Activated CD4-positive, CD25-positive, alpha-beta regulatory T cell treated with anti-CD3 and anti-CD28 coated beads, Interleukin-2, amount 50 U/mL, for 16 hours (primary cell): ENCODE results near the gene APEH.

Experiments used
- DNase-seq: peaks from one replicate; pipeline ENCODE4 v3.0.0-alpha.2; 2020; ENCODE audit warnings: low read depth, low spot score

Gene APEH

GRCh38 chr3:49673715-49674496, at the start of gene APEH:
APEH (plus strand) TSS chr3:49674351; CDS start chr3:49674402, 51 bp downstream.
- DNase-seq, result peak; percentile 94

- DNase-seq, result no peak
Observed at GRCh38 chr3:49625071-49625470, 49.1 kb upstream of the APEH start.

- no peak for DNase-seq
Observed at GRCh38 chr3:49626101-49626581, 48.0 kb upstream of the APEH start.

GRCh38 chr3:49626796-49627195, 47.4 kb upstream of the APEH start:
- DNase-seq, result no peak

GRCh38 chr3:49627634-49628033, 46.5 kb upstream of the APEH start:
- DNase-seq, result no peak

GRCh38 chr3:49628249-49628648, 45.9 kb upstream of the APEH start:
- no peak for DNase-seq

GRCh38 chr3:49629451-49629850, 44.7 kb upstream of the APEH start:
- DNase-seq, result no peak

- no peak for DNase-seq
Observed at GRCh38 chr3:49629866-49630265, 44.3 kb upstream of the APEH start.

- no peak for DNase-seq
Observed at GRCh38 chr3:49630784-49631183, 43.4 kb upstream of the APEH start.

GRCh38 chr3:49634736-49635135, 39.4 kb upstream of the APEH start:
- DNase-seq, result no peak

- no peak for DNase-seq
Observed at GRCh38 chr3:49636883-49637609, 37.1 kb upstream of the APEH start.

GRCh38 chr3:49638445-49638844, 35.7 kb upstream of the APEH start:
- DNase-seq, result no peak

GRCh38 chr3:49639551-49639950, 34.6 kb upstream of the APEH start:
- no peak for DNase-seq

- DNase-seq, result no peak
Observed at GRCh38 chr3:49641292-49641691, 32.9 kb upstream of the APEH start.

GRCh38 chr3:49641921-49642707, 32.0 kb upstream of the APEH start:
- no peak for DNase-seq

GRCh38 chr3:49642708-49643145, 31.4 kb upstream of the APEH start:
- DNase-seq, result no peak

- no peak for DNase-seq
Observed at GRCh38 chr3:49644684-49645083, 29.5 kb upstream of the APEH start.

- no peak for DNase-seq
Observed at GRCh38 chr3:49646236-49646635, 27.9 kb upstream of the APEH start.

- no peak for DNase-seq
Observed at GRCh38 chr3:49647741-49648140, 26.4 kb upstream of the APEH start.

- DNase-seq, result no peak
Observed at GRCh38 chr3:49648354-49649019, 25.7 kb upstream of the APEH start.

GRCh38 chr3:49649576-49649975, 24.6 kb upstream of the APEH start:
- DNase-seq, result no peak

- DNase-seq, result no peak
Observed at GRCh38 chr3:49650177-49650576, 24.0 kb upstream of the APEH start.
